ENCODE results near the gene UBTFL1.
"Not testable (repeated sequence)": the region's sequence is repeated elsewhere in the genome, so short reads cannot be mapped to it uniquely, and the experiment has no call there.

The UBTFL1 gene, protein sequence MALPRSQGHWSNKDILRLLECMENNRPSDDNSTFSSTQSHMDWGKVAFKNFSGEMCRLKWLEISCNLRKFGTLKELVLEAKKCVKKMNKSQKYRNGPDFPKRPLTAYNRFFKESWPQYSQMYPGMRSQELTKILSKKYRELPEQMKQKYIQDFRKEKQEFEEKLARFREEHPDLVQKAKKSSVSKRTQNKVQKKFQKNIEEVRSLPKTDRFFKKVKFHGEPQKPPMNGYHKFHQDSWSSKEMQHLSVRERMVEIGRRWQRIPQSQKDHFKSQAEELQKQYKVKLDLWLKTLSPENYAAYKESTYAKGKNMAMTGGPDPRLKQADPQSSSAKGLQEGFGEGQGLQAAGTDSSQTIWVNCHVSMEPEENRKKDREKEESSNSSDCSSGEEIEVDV

GRCh38 chr11:90085650-90086049 lies at the start of gene UBTFL1:
TSS of gene UBTFL1 (plus strand) at chr11:90085950. CDS start at chr11:90085950, 0 bp downstream.
- H3K4me2 ChIP-seq (ENCODE audit: insufficient read depth, low read length); H3K79me2 ChIP-seq (ENCODE audit: insufficient read depth, low read length); H3K27ac ChIP-seq (ENCODE audit: low read length); DNase-seq; H3K9me3 ChIP-seq (ENCODE audit: insufficient read depth, low read length, severe bottlenecking); H4K20me1 ChIP-seq (ENCODE audit: insufficient read depth, low read length); H3K27me3 ChIP-seq (ENCODE audit: insufficient read depth, low read length, poor library complexity); H3K36me3 ChIP-seq (ENCODE audit: insufficient read depth, low read length); ATAC-seq (ENCODE audit: insufficient read depth, low read depth); H2AFZ ChIP-seq (ENCODE audit: low read depth, low read length); H3K9ac ChIP-seq (ENCODE audit: low read depth, low read length); H3K4me1 ChIP-seq (ENCODE audit: insufficient read depth, low read length); H3K4me3 ChIP-seq (ENCODE audit: low read depth in 1 of 2, low read length in 2 of 2): not testable (repeated sequence)

GRCh38 chr11:90051591-90052209 lies 34.0 kb upstream of the UBTFL1 start:
- peak; percentile 4 for DNase-seq
- not testable (repeated sequence) for H2AFZ ChIP-seq (ENCODE audit: low read depth, low read length); H3K4me2 ChIP-seq (ENCODE audit: insufficient read depth, low read length); H3K79me2 ChIP-seq (ENCODE audit: insufficient read depth, low read length); H4K20me1 ChIP-seq (ENCODE audit: insufficient read depth, low read length); H3K27ac ChIP-seq (ENCODE audit: low read length); ATAC-seq (ENCODE audit: insufficient read depth, low read depth); H3K27me3 ChIP-seq (ENCODE audit: insufficient read depth, low read length, poor library complexity); H3K9me3 ChIP-seq (ENCODE audit: insufficient read depth, low read length, severe bottlenecking); H3K36me3 ChIP-seq (ENCODE audit: insufficient read depth, low read length); H3K9ac ChIP-seq (ENCODE audit: low read depth, low read length); H3K4me1 ChIP-seq (ENCODE audit: insufficient read depth, low read length); H3K4me3 ChIP-seq (ENCODE audit: low read depth in 1 of 2, low read length in 2 of 2)

DNA sequence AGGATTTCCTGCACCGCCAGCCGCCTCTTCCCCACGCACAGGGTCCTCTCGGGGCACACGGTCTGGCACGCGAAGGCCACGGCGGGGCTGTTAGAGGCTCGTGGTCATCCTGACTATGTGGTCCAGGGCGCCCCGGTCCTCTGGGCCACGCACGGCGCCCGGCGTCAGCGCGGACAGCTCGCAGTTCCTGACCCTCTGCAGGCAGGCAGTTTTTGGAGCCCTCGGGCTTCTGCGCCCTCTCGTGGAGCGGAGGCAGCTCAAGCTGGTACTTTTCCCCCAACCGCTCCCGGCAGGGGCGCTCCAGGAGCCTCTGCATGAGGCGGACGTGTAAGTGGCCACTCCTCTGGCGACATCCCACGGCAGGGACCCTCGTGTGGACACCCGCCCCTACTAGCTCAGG lies 33.4 kb upstream of the UBTFL1 start:
- H3K27me3 ChIP-seq (ENCODE audit: insufficient read depth, low read length, poor library complexity); H4K20me1 ChIP-seq (ENCODE audit: insufficient read depth, low read length); H3K9ac ChIP-seq (ENCODE audit: low read depth, low read length); H3K4me3 ChIP-seq (ENCODE audit: low read depth in 1 of 2, low read length in 2 of 2); H2AFZ ChIP-seq (ENCODE audit: low read depth, low read length); ATAC-seq (ENCODE audit: insufficient read depth, low read depth); H3K79me2 ChIP-seq (ENCODE audit: insufficient read depth, low read length); H3K4me1 ChIP-seq (ENCODE audit: insufficient read depth, low read length); DNase-seq; H3K4me2 ChIP-seq (ENCODE audit: insufficient read depth, low read length); H3K27ac ChIP-seq (ENCODE audit: low read length); H3K9me3 ChIP-seq (ENCODE audit: insufficient read depth, low read length, severe bottlenecking); H3K36me3 ChIP-seq (ENCODE audit: insufficient read depth, low read length): not testable (repeated sequence)

GRCh38 chr11:90053545-90053944 lies 32.2 kb upstream of the UBTFL1 start:
- not testable (repeated sequence) for DNase-seq; H3K4me2 ChIP-seq (ENCODE audit: insufficient read depth, low read length); ATAC-seq (ENCODE audit: insufficient read depth, low read depth); H3K4me3 ChIP-seq (ENCODE audit: low read depth in 1 of 2, low read length in 2 of 2); H4K20me1 ChIP-seq (ENCODE audit: insufficient read depth, low read length); H2AFZ ChIP-seq (ENCODE audit: low read depth, low read length); H3K27me3 ChIP-seq (ENCODE audit: insufficient read depth, low read length, poor library complexity); H3K4me1 ChIP-seq (ENCODE audit: insufficient read depth, low read length); H3K79me2 ChIP-seq (ENCODE audit: insufficient read depth, low read length); H3K9ac ChIP-seq (ENCODE audit: low read depth, low read length); H3K9me3 ChIP-seq (ENCODE audit: insufficient read depth, low read length, severe bottlenecking); H3K27ac ChIP-seq (ENCODE audit: low read length); H3K36me3 ChIP-seq (ENCODE audit: insufficient read depth, low read length)

DNA sequence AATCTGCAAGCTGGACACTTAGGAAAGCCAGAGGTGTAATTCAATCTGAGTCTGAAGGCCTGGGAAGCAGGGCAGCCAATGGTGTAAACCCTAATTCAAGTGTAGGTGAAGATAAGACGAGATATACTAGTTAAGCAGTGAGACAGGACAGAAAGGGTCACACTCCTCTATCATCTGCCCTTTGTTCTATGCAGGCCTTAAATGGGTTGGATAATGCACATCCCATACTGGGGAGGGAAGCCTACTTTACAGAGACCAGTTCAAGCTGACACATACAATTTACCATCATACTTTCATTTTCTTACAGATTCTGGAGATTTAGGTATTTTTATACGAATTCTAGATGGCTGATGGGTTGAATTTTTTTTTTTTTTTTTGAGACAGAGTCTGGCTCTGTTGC lies 3.0 kb downstream of the UBTFL1 start:
- H3K36me3 ChIP-seq (ENCODE audit: insufficient read depth, low read length); H3K9me3 ChIP-seq (ENCODE audit: insufficient read depth, low read length, severe bottlenecking); H2AFZ ChIP-seq (ENCODE audit: low read depth, low read length); H3K9ac ChIP-seq (ENCODE audit: low read depth, low read length); H3K27me3 ChIP-seq (ENCODE audit: insufficient read depth, low read length, poor library complexity); H3K27ac ChIP-seq (ENCODE audit: low read length); ATAC-seq (ENCODE audit: insufficient read depth, low read depth); H3K4me1 ChIP-seq (ENCODE audit: insufficient read depth, low read length); H3K79me2 ChIP-seq (ENCODE audit: insufficient read depth, low read length); H3K4me2 ChIP-seq (ENCODE audit: insufficient read depth, low read length); H4K20me1 ChIP-seq (ENCODE audit: insufficient read depth, low read length); DNase-seq; H3K4me3 ChIP-seq (ENCODE audit: low read depth in 1 of 2, low read length in 2 of 2): not testable (repeated sequence)

DNA sequence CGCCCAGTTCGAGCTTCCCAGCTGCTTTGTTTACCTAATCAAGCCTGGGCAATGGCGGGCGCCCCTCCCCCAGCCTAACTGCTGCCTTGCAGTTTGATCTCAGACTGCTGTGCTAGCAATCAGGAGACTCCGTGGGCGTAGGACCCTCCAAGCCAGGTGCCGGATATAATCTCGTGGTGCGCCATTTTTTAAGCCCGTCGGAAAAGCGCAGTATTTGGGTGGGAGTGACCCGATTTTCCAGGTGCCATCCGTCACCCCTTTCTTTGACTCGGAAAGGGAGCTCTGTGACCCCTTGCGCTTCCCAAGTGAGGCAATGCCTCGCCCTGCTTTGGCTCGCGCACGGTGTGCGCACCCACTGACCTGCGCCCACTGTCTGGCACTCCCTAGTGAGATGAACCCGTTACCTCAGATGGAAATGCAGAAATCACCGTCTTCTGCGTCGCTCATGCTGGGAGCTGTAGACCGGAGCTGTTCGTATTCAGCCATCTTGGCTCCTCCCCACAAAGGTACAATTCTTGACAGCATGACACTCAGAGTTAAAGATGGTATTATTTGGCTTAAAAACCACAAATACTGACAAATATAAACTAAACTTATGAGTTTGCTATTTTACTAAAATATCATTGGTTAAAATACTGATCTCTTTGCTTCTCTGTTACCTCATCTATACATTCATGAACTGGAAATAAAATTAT lies 9.6 kb downstream of the UBTFL1 start:
- H3K9ac ChIP-seq (ENCODE audit: low read depth, low read length); DNase-seq; H3K79me2 ChIP-seq (ENCODE audit: insufficient read depth, low read length); H2AFZ ChIP-seq (ENCODE audit: low read depth, low read length); H3K4me2 ChIP-seq (ENCODE audit: insufficient read depth, low read length); H3K27ac ChIP-seq (ENCODE audit: low read length); H3K27me3 ChIP-seq (ENCODE audit: insufficient read depth, low read length, poor library complexity); H3K4me1 ChIP-seq (ENCODE audit: insufficient read depth, low read length); H3K4me3 ChIP-seq (ENCODE audit: low read depth in 1 of 2, low read length in 2 of 2); H3K36me3 ChIP-seq (ENCODE audit: insufficient read depth, low read length); H3K9me3 ChIP-seq (ENCODE audit: insufficient read depth, low read length, severe bottlenecking); H4K20me1 ChIP-seq (ENCODE audit: insufficient read depth, low read length); ATAC-seq (ENCODE audit: insufficient read depth, low read depth): not testable (repeated sequence)

GRCh38 chr11:90098261-90098660 lies 12.5 kb downstream of the UBTFL1 start:
- not testable (repeated sequence) for H3K4me1 ChIP-seq (ENCODE audit: insufficient read depth, low read length); H3K79me2 ChIP-seq (ENCODE audit: insufficient read depth, low read length); ATAC-seq (ENCODE audit: insufficient read depth, low read depth); H3K9me3 ChIP-seq (ENCODE audit: insufficient read depth, low read length, severe bottlenecking); DNase-seq; H3K9ac ChIP-seq (ENCODE audit: low read depth, low read length); H4K20me1 ChIP-seq (ENCODE audit: insufficient read depth, low read length); H2AFZ ChIP-seq (ENCODE audit: low read depth, low read length); H3K36me3 ChIP-seq (ENCODE audit: insufficient read depth, low read length); H3K4me2 ChIP-seq (ENCODE audit: insufficient read depth, low read length); H3K27ac ChIP-seq (ENCODE audit: low read length); H3K27me3 ChIP-seq (ENCODE audit: insufficient read depth, low read length, poor library complexity); H3K4me3 ChIP-seq (ENCODE audit: low read depth in 1 of 2, low read length in 2 of 2)
